ENCODE data around the gene KLHDC4.
"Not testable (repeated sequence)": the region's sequence is repeated elsewhere in the genome, so short reads cannot be mapped to it uniquely, and the experiment has no call there.

The KLHDC4 gene

GRCh38 chr16:87765776-87766484 is at the start of gene KLHDC4:
Gene KLHDC4, minus strand, starts transcription at chr16:87765986. Its CDS starts 96 bp downstream, at chr16:87765890.
- Histone ChIP-seq H3K27ac (ENCODE audit: low read depth, low read length) (peak within 1 kb of the TSS; percentile 72), H3K9me3 (ENCODE audit: control insufficient read depth in 5 of 5, low read length in 5 of 5) (no peaks in the 10 kb centered on the region), H3K27me3 (ENCODE audit: control insufficient read depth in 5 of 5, insufficient read depth in 4 of 5, low read length in 5 of 5) (no peaks in the 10 kb centered on the region), H3K4me1 (ENCODE audit: control insufficient read depth in 5 of 5, insufficient read depth in 5 of 5, low read length in 5 of 5) (peaks cover 4 to 19% (median 18%) of the 10 kb centered on the region in 5 donors), H3K4me3 (ENCODE audit: low read depth in 1 of 5, low read length in 5 of 5) (peak within 1 kb of the TSS; percentile 85 to 98 (median 89)), H3K36me3 (ENCODE audit: control insufficient read depth in 5 of 5, insufficient read depth in 5 of 5, low read length in 5 of 5) (peaks cover 0 to 27% (median 22%) of the 10 kb centered on the region in 5 donors), H3K9ac (ENCODE audit: low read length in 5 of 5) (peak within 1 kb of the TSS; percentile 73 to 96 (median 90))

- Histone ChIP-seq H3K27me3 (ENCODE audit: control insufficient read depth in 5 of 5, insufficient read depth in 4 of 5, low read length in 5 of 5) (peaks cover 0 to 4% (median under 1%) of the 10 kb centered on the region in 5 donors), H3K36me3 (ENCODE audit: control insufficient read depth in 5 of 5, insufficient read depth in 5 of 5, low read length in 5 of 5) (no peaks in the 10 kb centered on the region), H3K9ac (ENCODE audit: low read length in 5 of 5) (no peak overlapping the region), H3K4me1 (ENCODE audit: control insufficient read depth in 5 of 5, insufficient read depth in 5 of 5, low read length in 5 of 5) (no peaks in the 10 kb centered on the region), H3K4me3 (ENCODE audit: low read depth in 1 of 5, low read length in 5 of 5) (no peak overlapping the region), H3K27ac (ENCODE audit: low read depth, low read length) (no peak overlapping the region), H3K9me3 (ENCODE audit: control insufficient read depth in 5 of 5, low read length in 5 of 5) (peaks cover 3 to 26% (median 25%) of the 10 kb centered on the region in 5 donors)
Observed at GRCh38 chr16:87815567-87815966, 49.8 kb upstream of the KLHDC4 start.

- peaks cover 0 to 5% (median under 1%) of the 10 kb centered on the region in 5 donors for H3K4me1 ChIP-seq (ENCODE audit: control insufficient read depth in 5 of 5, insufficient read depth in 5 of 5, low read length in 5 of 5)
- no peak overlapping the region for H3K4me3 ChIP-seq (ENCODE audit: low read depth in 1 of 5, low read length in 5 of 5)
- H3K27ac ChIP-seq (ENCODE audit: low read depth, low read length): no peak overlapping the region
- H3K36me3 ChIP-seq (ENCODE audit: control insufficient read depth in 5 of 5, insufficient read depth in 5 of 5, low read length in 5 of 5): no peaks in the 10 kb centered on the region
- H3K9ac ChIP-seq (ENCODE audit: low read length in 5 of 5): no peak overlapping the region
- H3K9me3 ChIP-seq (ENCODE audit: control insufficient read depth in 5 of 5, low read length in 5 of 5): peaks cover 3 to 10% (median 10%) of the 10 kb centered on the region in 5 donors
- H3K27me3 ChIP-seq (ENCODE audit: control insufficient read depth in 5 of 5, insufficient read depth in 4 of 5, low read length in 5 of 5): peaks cover 1 to 11% (median 6%) of the 10 kb centered on the region in 5 donors
Observed at GRCh38 chr16:87812200-87812656, 46.4 kb upstream of the KLHDC4 start.

GRCh38 chr16:87811454-87811853 is 45.7 kb upstream of the KLHDC4 start:
- H3K4me3 ChIP-seq (ENCODE audit: low read depth in 1 of 5, low read length in 5 of 5); H3K36me3 ChIP-seq (ENCODE audit: control insufficient read depth in 5 of 5, insufficient read depth in 5 of 5, low read length in 5 of 5); H3K27ac ChIP-seq (ENCODE audit: low read depth, low read length); H3K9ac ChIP-seq (ENCODE audit: low read length in 5 of 5); H3K9me3 ChIP-seq (ENCODE audit: control insufficient read depth in 5 of 5, low read length in 5 of 5): not testable (repeated sequence)
- peaks cover 4 to 17% (median 12%) of the 10 kb centered on the region in 5 donors for H3K27me3 ChIP-seq (ENCODE audit: control insufficient read depth in 5 of 5, insufficient read depth in 4 of 5, low read length in 5 of 5)
- peaks cover 0 to 12% (median 8%) of the 10 kb centered on the region in 5 donors for H3K4me1 ChIP-seq (ENCODE audit: control insufficient read depth in 5 of 5, insufficient read depth in 5 of 5, low read length in 5 of 5)

- Histone ChIP-seq H3K4me3 (ENCODE audit: low read depth in 1 of 5, low read length in 5 of 5) (no peak overlapping the region), H3K36me3 (ENCODE audit: control insufficient read depth in 5 of 5, insufficient read depth in 5 of 5, low read length in 5 of 5) (no peaks in the 10 kb centered on the region), H3K27ac (ENCODE audit: low read depth, low read length) (no peak overlapping the region)
Observed at GRCh38 chr16:87809150-87809902, 43.5 kb upstream of the KLHDC4 start.

GRCh38 chr16:87808108-87808507 is 42.3 kb upstream of the KLHDC4 start:
- Histone ChIP-seq H3K27ac (ENCODE audit: low read depth, low read length) (no peak overlapping the region), H3K9me3 (ENCODE audit: control insufficient read depth in 5 of 5, low read length in 5 of 5) (peaks cover 0 to 3% (median 0%) of the 10 kb centered on the region in 5 donors), H3K4me1 (ENCODE audit: control insufficient read depth in 5 of 5, insufficient read depth in 5 of 5, low read length in 5 of 5) (peaks cover 0 to 16% (median 13%) of the 10 kb centered on the region in 5 donors), H3K4me3 (ENCODE audit: low read depth in 1 of 5, low read length in 5 of 5) (no peak overlapping the region), H3K9ac (ENCODE audit: low read length in 5 of 5) (no peak overlapping the region), H3K36me3 (ENCODE audit: control insufficient read depth in 5 of 5, insufficient read depth in 5 of 5, low read length in 5 of 5) (no peaks in the 10 kb centered on the region), H3K27me3 (ENCODE audit: control insufficient read depth in 5 of 5, insufficient read depth in 4 of 5, low read length in 5 of 5) (peaks cover 4 to 22% (median 19%) of the 10 kb centered on the region in 5 donors)

More at GRCh38 chr16:87809150-87809902, 43.5 kb upstream of the KLHDC4 start:
- peaks cover 4 to 22% (median 12%) of the 10 kb centered on the region in 5 donors for H3K27me3 ChIP-seq (ENCODE audit: control insufficient read depth in 5 of 5, insufficient read depth in 4 of 5, low read length in 5 of 5)
- H3K9me3 ChIP-seq (ENCODE audit: control insufficient read depth in 5 of 5, low read length in 5 of 5): no peaks in the 10 kb centered on the region
- H3K4me1 ChIP-seq (ENCODE audit: control insufficient read depth in 5 of 5, insufficient read depth in 5 of 5, low read length in 5 of 5): peaks cover 0 to 16% (median 13%) of the 10 kb centered on the region in 5 donors
- H3K9ac ChIP-seq (ENCODE audit: low read length in 5 of 5): no peak overlapping the region

GRCh38 chr16:87806641-87807546 is 41.1 kb upstream of the KLHDC4 start:
- Histone ChIP-seq H3K36me3 (ENCODE audit: control insufficient read depth in 5 of 5, insufficient read depth in 5 of 5, low read length in 5 of 5) (no peaks in the 10 kb centered on the region), H3K4me1 (ENCODE audit: control insufficient read depth in 5 of 5, insufficient read depth in 5 of 5, low read length in 5 of 5) (peaks cover 0 to 16% (median 13%) of the 10 kb centered on the region in 5 donors), H3K9ac (ENCODE audit: low read length in 5 of 5) (no peak overlapping the region), H3K4me3 (ENCODE audit: low read depth in 1 of 5, low read length in 5 of 5) (peak overlapping the region in 4 of 5 donors; percentile 21 to 38 (median 34)), H3K9me3 (ENCODE audit: control insufficient read depth in 5 of 5, low read length in 5 of 5) (peaks cover 0 to 3% (median 0%) of the 10 kb centered on the region in 5 donors), H3K27me3 (ENCODE audit: control insufficient read depth in 5 of 5, insufficient read depth in 4 of 5, low read length in 5 of 5) (peaks cover 4 to 25% (median 16%) of the 10 kb centered on the region in 5 donors), H3K27ac (ENCODE audit: low read depth, low read length) (no peak overlapping the region)

- Histone ChIP-seq H3K27me3 (ENCODE audit: control insufficient read depth in 5 of 5, insufficient read depth in 4 of 5, low read length in 5 of 5) (peaks cover 4 to 25% (median 16%) of the 10 kb centered on the region in 5 donors), H3K4me3 (ENCODE audit: low read depth in 1 of 5, low read length in 5 of 5) (peak overlapping the region in 3 of 5 donors; percentile 21 to 38 (median 33)), H3K36me3 (ENCODE audit: control insufficient read depth in 5 of 5, insufficient read depth in 5 of 5, low read length in 5 of 5) (no peaks in the 10 kb centered on the region), H3K9me3 (ENCODE audit: control insufficient read depth in 5 of 5, low read length in 5 of 5) (peaks cover 0 to 3% (median 0%) of the 10 kb centered on the region in 5 donors), H3K27ac (ENCODE audit: low read depth, low read length) (no peak overlapping the region), H3K9ac (ENCODE audit: low read length in 5 of 5) (no peak overlapping the region), H3K4me1 (ENCODE audit: control insufficient read depth in 5 of 5, insufficient read depth in 5 of 5, low read length in 5 of 5) (peaks cover 1 to 16% (median 13%) of the 10 kb centered on the region in 5 donors)
Observed at GRCh38 chr16:87806261-87806640, 40.5 kb upstream of the KLHDC4 start.

GRCh38 chr16:87803385-87803784 is 37.6 kb upstream of the KLHDC4 start:
- Histone ChIP-seq H3K9ac (ENCODE audit: low read length in 5 of 5) (no peak overlapping the region), H3K27me3 (ENCODE audit: control insufficient read depth in 5 of 5, insufficient read depth in 4 of 5, low read length in 5 of 5) (peaks cover 0 to 22% (median 10%) of the 10 kb centered on the region in 5 donors), H3K27ac (ENCODE audit: low read depth, low read length) (no peak overlapping the region), H3K9me3 (ENCODE audit: control insufficient read depth in 5 of 5, low read length in 5 of 5) (peaks cover 0 to 6% (median 0%) of the 10 kb centered on the region in 5 donors), H3K4me3 (ENCODE audit: low read depth in 1 of 5, low read length in 5 of 5) (no peak overlapping the region), H3K4me1 (ENCODE audit: control insufficient read depth in 5 of 5, insufficient read depth in 5 of 5, low read length in 5 of 5) (peaks cover 1 to 15% (median 11%) of the 10 kb centered on the region in 5 donors), H3K36me3 (ENCODE audit: control insufficient read depth in 5 of 5, insufficient read depth in 5 of 5, low read length in 5 of 5) (no peaks in the 10 kb centered on the region)

All from subcutaneous abdominal adipose tissue (tissue), 5 donors.